OCI-LY7 (cell line): Measurements from ENCODE around the gene KRT83. TPM values are rescaled to one million over a fixed set of nuclear protein-coding genes. Genes with fewer than 3 reads are reported as not detected.

Source experiments
- BruUV-seq: library from RNA; stranded (reverse); fragments of 400-500 nt; replicated peaks from 2 replicates; lab custom pipeline; 2021; lab: Mats Ljungman, UMichigan
- CTCF ChIA-PET: fragments of 300-600 bp; sonication (Branson Sonifier 250); formaldehyde crosslinking; loops from one replicate; lab custom pipeline; 2022; ENCODE audit warnings: antibody characterized with exemption; ENCODE audit not compliant: unreplicated experiment; lab: Charles Lee
- POLR2A ChIA-PET: fragments of 300-600 bp; sonication (Branson Sonifier 250); formaldehyde crosslinking; loops from one replicate; lab custom pipeline; 2022; ENCODE audit warnings: antibody characterized with exemption; lab: Charles Lee
- DNase-seq: peaks from one replicate; pipeline ENCODE4 v3.0.0-alpha.2; 2015; ENCODE audit warnings: low spot score
- H2AFZ ChIP-seq: fragments of 200-600 bp; sonication (generic), shearing (Covaris generic); 2 replicates; pipeline ENCODE4 v1.6.1; 2014; ENCODE audit warnings: mild to moderate bottlenecking, antibody characterized with exemption, low read length, moderate library complexity
- H3K27ac ChIP-seq: fragments of 200-600 bp; sonication (generic); 2 replicates; pipeline ENCODE4 v1.5.1; 2014; ENCODE audit warnings: mixed run types, low read depth, mild to moderate bottlenecking, moderate library complexity, low read length, inconsistent platforms; ENCODE audit not compliant: poor library complexity, severe bottlenecking
- H3K36me3 ChIP-seq: fragments of 200-600 bp; sonication (generic); 2 replicates; pipeline ENCODE4 v1.6.1; 2014; ENCODE audit warnings: mild to moderate bottlenecking, antibody characterized with exemption, low read length, moderate library complexity, mixed read lengths; ENCODE audit not compliant: insufficient read depth
- H3K4me1 ChIP-seq: fragments of 200-600 bp; sonication (generic); 2 replicates; pipeline ENCODE4 v1.5.1; 2014; ENCODE audit warnings: mild to moderate bottlenecking, low read length; ENCODE audit not compliant: insufficient read depth, poor library complexity, severe bottlenecking
- H3K4me2 ChIP-seq: fragments of 200-600 bp; sonication (generic); 2 replicates; pipeline ENCODE4 v1.6.1; 2014; ENCODE audit warnings: mild to moderate bottlenecking, low read length
- H3K4me3 ChIP-seq: fragments of 200-600 bp; sonication (generic); 2 replicates; pipeline ENCODE4 v1.5.1; 2014; ENCODE audit warnings: mild to moderate bottlenecking, low read depth, low read length; ENCODE audit not compliant: poor library complexity, severe bottlenecking
- H3K79me2 ChIP-seq: fragments of 200-600 bp; sonication (generic); 2 replicates; pipeline ENCODE4 v1.6.1; 2016; ENCODE audit warnings: low read depth, mild to moderate bottlenecking, low read length, moderate library complexity, mixed read lengths; ENCODE audit not compliant: insufficient read depth
- H3K9me2 ChIP-seq: fragments of 200-600 bp; sonication (generic); 2 replicates; pipeline ENCODE4 v1.6.1; 2016; ENCODE audit warnings: mild to moderate bottlenecking, low read length, mixed read lengths; ENCODE audit not compliant: insufficient read depth
- H3K9me3 ChIP-seq: fragments of 200-600 bp; sonication (generic); 2 replicates; pipeline ENCODE4 v1.6.1; 2014; ENCODE audit warnings: mild to moderate bottlenecking, mixed run types, low read length, mixed read lengths
- H4K20me1 ChIP-seq: fragments of 200-600 bp; sonication (generic); 2 replicates; pipeline ENCODE4 v1.6.1; 2014; ENCODE audit warnings: mild to moderate bottlenecking, antibody characterized with exemption, low read length, moderate library complexity, mixed read lengths; ENCODE audit not compliant: insufficient read depth
- CTCF ChIP-seq: fragments of 200-600 bp; sonication (generic); conservative IDR thresholded peaks from 2 replicates; pipeline ENCODE4 v1.5.1; 2014; ENCODE audit warnings: mild to moderate bottlenecking, antibody characterized with exemption, low read length, moderate library complexity, mixed read lengths
- EZH2phosphoT487 ChIP-seq: fragments of 200-600 bp; sonication (generic); IDR thresholded peaks from 2 replicates; pipeline ENCODE4 v1.6.1; 2018; ENCODE audit warnings: low read depth, borderline replicate concordance, mild to moderate bottlenecking, mixed run types, antibody characterized with exemption, low read length, moderate library complexity, mixed read lengths
- intact Hi-C: fragments of 100-400 bp; cut with micrococcal nuclease; formaldehyde crosslinking; loops from one replicate; pipeline ENCODE4 v1.10.0; 2022; ENCODE audit not compliant: unreplicated experiment
- total RNA-seq, 2 experiments: library from RNA; depleted of rRNA in 1 of 2; stranded (reverse); fragments of >200 nt in 1 of 2; shearing (Covaris generic) in 1 of 2; gene quantifications; 2 replicates each; pipeline ENCODE4 v1.2.3, GENCODE V29; 2014 to 2022

KRT83 gene
- total RNA-seq, 2 experiments from 2014 or later = not detected

GRCh38 chr12:52271158-52271557 is 50.0 kb downstream of the KRT83 start:
- BruUV-seq = no TSS peak
- Histone ChIP-seq H3K4me3 (no peak overlapping the region), H4K20me1 (no peaks in the 10 kb centered on the region), H3K36me3 (no peaks in the 10 kb centered on the region), H3K27ac (no peak overlapping the region), H3K4me1 (no peaks in the 10 kb centered on the region), H3K79me2 (no peaks in the 10 kb centered on the region), H2AFZ (no peak overlapping the region), H3K9me2 (no peaks in the 10 kb centered on the region), H3K4me2 (no peak overlapping the region), H3K9me3 (no peaks in the 10 kb centered on the region)
- no peak for DNase-seq
- POLR2A ChIA-PET = interaction anchor here (0.6 kb wide), 1 partner anchor 12 kb away, joined by 4 read pairs; no protein-coding TSS in a partner anchor
- CTCF ChIA-PET = no interaction called here
- intact Hi-C loops = no loop called here
- TF ChIP-seq CTCF = no peak
- no peak for TF ChIP-seq EZH2phosphoT487

GRCh38 chr12:52270541-52271070 is 50.6 kb downstream of the KRT83 start:
- ChIA-PET POLR2A (interaction anchor here (0.6 to 0.7 kb wide), 2 partner anchors 12 to 51 kb away, joined by 3 to 4 read pairs; no protein-coding TSS in a partner anchor), CTCF (no interaction called here)
- DNase-seq = no peak
- Histone ChIP-seq H3K9me3 (no peaks in the 10 kb centered on the region), H3K4me1 (no peaks in the 10 kb centered on the region), H3K27ac (no peak overlapping the region), H3K36me3 (no peaks in the 10 kb centered on the region), H3K4me3 (no peak overlapping the region), H2AFZ (no peak overlapping the region), H4K20me1 (no peaks in the 10 kb centered on the region), H3K79me2 (no peaks in the 10 kb centered on the region), H3K4me2 (no peak overlapping the region), H3K9me2 (no peaks in the 10 kb centered on the region)
- intact Hi-C loops = no loop called here
- no TSS peak for BruUV-seq
- no peak for TF ChIP-seq EZH2phosphoT487
- no peak for TF ChIP-seq CTCF

GRCh38 chr12:52268212-52268611 is 53.0 kb downstream of the KRT83 start:
- Histone ChIP-seq H3K4me2 (no peak overlapping the region), H3K4me3 (no peak overlapping the region), H4K20me1 (no peaks in the 10 kb centered on the region), H3K9me2 (no peaks in the 10 kb centered on the region), H2AFZ (no peak overlapping the region), H3K4me1 (no peaks in the 10 kb centered on the region), H3K9me3 (no peaks in the 10 kb centered on the region), H3K79me2 (no peaks in the 10 kb centered on the region), H3K27ac (no peak overlapping the region), H3K36me3 (no peaks in the 10 kb centered on the region)
- POLR2A ChIA-PET = no interaction called here
- BruUV-seq = no TSS peak
- intact Hi-C loops = no loop called here
- no peak for TF ChIP-seq CTCF
- TF ChIP-seq EZH2phosphoT487 = no peak
- no peak for DNase-seq
- CTCF ChIA-PET = no interaction called here
